Mesangial cell (primary cell): Measurements from ENCODE around the gene PRAMEF10. TPM values are rescaled to one million over a fixed set of nuclear protein-coding genes. Genes with fewer than 3 reads are reported as not detected.

ENCODE experiments used
- total RNA-seq: library from RNA; depleted of rRNA; stranded (reverse); fragments of >200 nt; gene quantifications from 2 replicates; pipeline ENCODE4 v1.2.3, GENCODE V29; 2015

The PRAMEF10 gene, protein sequence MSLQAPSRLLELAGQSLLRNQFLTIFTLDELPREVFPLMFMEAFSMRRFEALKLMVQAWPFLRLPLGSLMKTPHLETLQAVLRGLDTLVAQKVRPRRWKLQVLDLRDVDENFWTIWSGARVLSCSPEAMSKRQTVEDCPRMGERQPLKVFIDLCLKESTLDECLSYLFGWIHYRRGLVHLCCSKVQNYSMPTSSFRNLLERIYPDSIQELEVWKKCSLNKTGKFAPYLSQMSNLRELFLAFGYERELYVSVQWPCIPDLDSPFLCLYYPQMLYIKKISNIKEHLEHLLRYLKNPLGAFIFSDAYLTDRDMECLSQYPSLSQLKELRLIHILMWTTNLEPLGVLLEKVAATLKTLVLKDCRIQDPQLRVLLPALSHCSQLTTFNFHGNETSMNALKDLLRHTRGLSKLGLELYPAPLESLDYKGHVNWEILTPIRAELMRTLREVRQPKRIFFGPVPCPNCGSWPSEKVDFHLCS
- not detected in 2 replicates for total RNA-seq

DNA sequence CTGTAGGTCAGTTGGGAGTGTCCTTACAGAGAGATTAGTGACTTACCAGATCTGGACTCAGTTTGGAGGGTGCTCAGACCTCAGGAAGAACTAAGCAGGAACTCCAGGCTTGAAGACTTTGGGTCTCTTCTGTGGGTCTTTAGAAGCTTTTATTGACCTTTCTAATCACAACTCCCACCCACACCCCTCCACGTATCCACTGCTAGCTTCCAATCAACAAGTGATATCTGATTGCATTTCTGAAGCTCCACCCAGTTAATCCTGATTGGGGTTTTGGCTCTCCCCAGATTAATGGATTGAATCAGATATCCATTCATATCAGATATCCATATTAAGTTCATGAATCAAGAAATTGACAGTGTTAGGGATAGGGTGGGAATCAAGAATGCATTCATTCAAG, at the start of gene PRAMEF10:
Gene PRAMEF10, minus strand, starts transcription at position 101 of the 400 bp plus-strand sequence. CDS start 2,423 bp downstream, outside the sequence.

DNA sequence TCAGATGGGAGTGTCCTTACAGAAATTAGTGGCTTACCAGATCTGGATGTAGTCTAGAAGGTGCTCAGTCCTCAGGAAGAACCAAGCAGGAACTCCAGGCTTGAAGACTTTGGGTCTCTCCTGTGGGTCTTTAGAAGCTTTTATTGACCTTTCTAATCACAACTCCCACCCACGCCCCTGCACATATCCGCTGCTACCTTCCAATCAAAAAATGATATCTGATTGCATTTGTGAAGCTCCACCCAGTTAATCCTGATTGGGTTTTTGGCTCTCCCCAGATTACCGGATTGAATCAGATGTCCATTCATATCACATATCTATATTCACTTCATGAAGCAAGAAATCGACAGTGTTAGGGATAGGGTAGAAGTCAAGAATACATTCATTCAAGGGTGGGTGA, 49.4 kb upstream of the PRAMEF10 start, which contains the start of gene PRAMEF6:
Gene PRAMEF6, minus strand, starts transcription at position 101 of the 400 bp plus-strand sequence. CDS start 5,062 bp downstream, outside the sequence.

DNA sequence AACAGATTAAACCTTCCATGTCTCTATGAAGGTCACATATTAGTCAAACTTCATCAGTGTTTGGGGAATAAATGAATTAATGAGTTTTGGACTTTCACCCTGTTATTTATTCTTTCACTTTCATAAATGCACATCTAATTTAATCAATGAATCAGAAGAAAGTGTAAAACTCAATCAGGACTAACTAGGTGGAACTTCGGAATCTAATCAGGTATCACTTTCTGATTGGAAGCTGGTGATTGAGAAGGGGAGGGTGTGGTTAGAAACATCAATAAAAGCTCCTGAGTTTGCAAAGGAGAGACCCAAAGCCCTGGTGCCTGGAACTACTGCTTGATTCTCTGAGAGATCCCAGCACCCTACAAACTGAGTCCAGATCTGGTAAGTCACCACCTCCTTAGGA, 18.2 kb upstream of the PRAMEF10 start, which contains the start of gene PRAMEF7:
Gene PRAMEF7, plus strand, starts transcription at position 301 of the 400 bp plus-strand sequence. CDS start 1,083 bp downstream, outside the sequence.

DNA sequence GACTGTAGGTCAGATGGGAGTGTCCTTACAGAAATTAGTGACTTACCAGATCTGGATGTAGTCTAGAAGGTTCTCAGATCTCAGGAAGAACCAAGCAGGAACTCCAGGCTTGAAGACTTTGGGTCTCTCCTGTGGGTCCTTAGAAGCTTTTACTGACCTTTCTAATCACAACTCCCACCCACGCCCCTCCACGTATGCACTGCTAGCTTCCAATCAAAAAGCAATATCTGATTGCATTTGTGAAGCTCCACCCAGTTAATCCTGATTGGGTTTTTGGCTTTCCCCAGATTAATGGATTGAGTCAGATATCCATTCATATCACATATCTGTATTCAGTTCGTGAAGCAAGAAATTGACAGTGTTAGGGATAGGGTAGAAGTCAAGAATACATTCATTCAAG, 12.0 kb downstream of the PRAMEF10 start, which contains the start of gene PRAMEF4:
Gene PRAMEF4, minus strand, starts transcription at position 101 of the 400 bp plus-strand sequence. CDS start 2,807 bp downstream, outside the sequence.

DNA sequence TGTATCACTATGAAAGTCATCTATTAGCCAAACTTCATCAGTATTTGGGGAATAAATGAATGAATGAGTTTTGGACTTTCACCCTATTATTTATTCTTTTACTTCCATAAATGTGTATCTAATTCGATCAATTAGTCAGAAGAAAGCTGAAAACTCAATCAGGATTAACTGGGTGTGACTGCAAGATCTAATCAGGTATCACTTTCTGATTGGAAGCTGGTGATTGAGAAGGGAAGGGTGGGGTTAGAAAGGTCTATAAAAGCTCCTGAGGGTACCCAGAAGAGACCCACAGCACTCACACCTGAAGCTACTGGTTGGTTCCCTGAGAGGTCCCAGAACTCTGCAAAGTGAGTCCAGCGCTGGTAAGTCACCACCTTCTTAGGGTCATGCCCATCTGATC, 41.3 kb downstream of the PRAMEF10 start, which contains the start of gene PRAMEF2:
Gene PRAMEF2, plus strand, starts transcription at position 301 of the 400 bp plus-strand sequence. CDS start 1,924 bp downstream, outside the sequence.

DNA sequence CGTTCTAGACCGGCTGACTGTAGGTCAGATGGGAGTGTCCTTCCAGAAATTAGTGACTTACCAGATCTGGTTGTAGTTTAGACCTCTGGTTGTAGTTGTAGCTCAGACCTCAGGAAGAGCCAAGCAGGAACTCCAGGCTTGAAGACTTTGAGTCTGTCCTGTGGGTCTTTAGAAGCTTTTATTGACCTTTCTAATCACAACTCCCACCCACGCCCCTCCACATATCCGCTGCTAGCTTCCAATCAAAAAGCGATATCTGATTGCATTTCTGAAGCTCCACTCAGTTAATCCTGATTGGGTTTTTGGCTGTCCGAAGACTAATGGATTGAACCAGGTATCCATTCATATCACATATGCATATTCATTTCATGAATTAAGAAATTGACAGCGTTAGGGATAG, 49.5 kb downstream of the PRAMEF10 start, which contains the start of gene HNRNPCL1:
Gene HNRNPCL1, minus strand, starts transcription at position 101 of the 400 bp plus-strand sequence. CDS start 431 bp downstream, outside the sequence.

Other genes with a start within 250 kb of the PRAMEF10 start
- gene AADACL3, start 182.2 kb downstream of the PRAMEF10 start, total RNA-seq, result not detected in 2 replicates
- gene CFAP107, start 152.1 kb downstream of the PRAMEF10 start, total RNA-seq, result not detected in 2 replicates
- gene PRAMEF12, start 124.5 kb downstream of the PRAMEF10 start, total RNA-seq, result not detected in 2 replicates
- not detected in 2 replicates for gene PRAMEF1, start 106.9 kb downstream of the PRAMEF10 start, total RNA-seq
- not detected in 2 replicates for gene PRAMEF11, start 66.9 kb downstream of the PRAMEF10 start, total RNA-seq
- gene HNRNPCL1, start 49.5 kb downstream of the PRAMEF10 start, total RNA-seq, result not detected in 2 replicates
- not detected in 2 replicates for gene PRAMEF2, start 41.2 kb downstream of the PRAMEF10 start, total RNA-seq
- not detected in 2 replicates for gene PRAMEF4, start 12.1 kb downstream of the PRAMEF10 start, total RNA-seq
- gene PRAMEF7, start 18.3 kb upstream of the PRAMEF10 start, total RNA-seq, result not detected in 2 replicates
- gene PRAMEF6, start 49.3 kb upstream of the PRAMEF10 start, total RNA-seq, result not detected in 2 replicates
- gene PRAMEF27, start 158.3 kb upstream of the PRAMEF10 start, total RNA-seq, result not detected in 2 replicates
- gene HNRNPCL3, start 162.5 kb upstream of the PRAMEF10 start, total RNA-seq, result not detected in 2 replicates
- not detected in 2 replicates for gene PRAMEF25, start 172.5 kb upstream of the PRAMEF10 start, total RNA-seq
- not detected in 2 replicates for gene HNRNPCL2, start 218.6 kb upstream of the PRAMEF10 start, total RNA-seq